LNCaP clone FGC (cell line): ENCODE results near the gene PTPRD.
A peak's percentile ranks its signal among the peaks of the same experiment; 100 is the strongest.

Experiments used
- DNase-seq: peaks from one replicate; pipeline ENCODE4 v3.0.0-alpha.2; 2011; ENCODE audit warnings: low read depth
- H3K4me3 ChIP-seq: 2 replicates; pipeline ENCODE4 v1.5.1; 2011; ENCODE audit warnings: mild to moderate bottlenecking, low read depth, low read length, control low read depth
- TF ChIP-seq, protein P1 (sequence below): IDR thresholded peaks from 2 replicates; pipeline ENCODE4 v1.5.1; 2012; ENCODE audit warnings: mild to moderate bottlenecking; ENCODE audit not compliant: control insufficient read depth, insufficient read depth; ENCODE audit errors: extremely low read depth

PTPRD gene

DNA sequence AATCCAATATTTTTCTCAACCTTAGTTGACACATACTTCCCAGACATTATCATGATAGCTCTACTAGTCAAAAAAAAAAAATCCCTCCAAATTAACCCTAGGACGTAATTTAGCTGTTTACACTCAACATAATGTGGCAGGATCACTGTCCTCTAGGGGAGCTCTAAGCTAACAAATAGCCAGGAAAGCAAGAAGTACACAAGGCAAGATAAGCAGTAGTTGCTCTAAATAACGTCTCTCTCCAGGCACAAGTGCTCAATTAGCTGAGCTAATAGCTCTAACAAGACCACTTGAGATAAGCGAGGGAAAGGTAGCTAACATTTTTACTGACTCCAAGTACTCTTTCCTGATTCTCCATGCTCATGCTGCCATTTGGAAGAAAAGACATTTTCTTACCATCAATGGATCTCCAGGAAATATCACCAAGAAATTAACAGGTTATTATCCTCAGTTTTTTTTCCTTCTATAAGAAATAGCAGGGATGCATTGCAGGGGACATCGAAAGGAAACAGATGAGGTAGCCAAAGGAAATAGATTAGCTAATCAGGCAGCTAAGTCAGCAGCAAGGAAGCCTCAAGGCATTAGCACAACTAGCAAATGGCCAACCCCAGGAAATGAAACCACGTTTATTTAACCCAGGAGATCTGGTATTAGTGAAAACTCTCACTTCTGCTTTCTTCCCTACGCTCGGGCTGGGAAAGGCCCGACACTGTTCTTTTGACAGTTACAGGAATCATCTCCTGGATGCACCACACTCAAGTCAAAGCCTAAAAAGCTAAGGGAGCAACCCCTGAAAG is 614.1 kb downstream of the PTPRD start:
- TF ChIP-seq, protein P1, sequence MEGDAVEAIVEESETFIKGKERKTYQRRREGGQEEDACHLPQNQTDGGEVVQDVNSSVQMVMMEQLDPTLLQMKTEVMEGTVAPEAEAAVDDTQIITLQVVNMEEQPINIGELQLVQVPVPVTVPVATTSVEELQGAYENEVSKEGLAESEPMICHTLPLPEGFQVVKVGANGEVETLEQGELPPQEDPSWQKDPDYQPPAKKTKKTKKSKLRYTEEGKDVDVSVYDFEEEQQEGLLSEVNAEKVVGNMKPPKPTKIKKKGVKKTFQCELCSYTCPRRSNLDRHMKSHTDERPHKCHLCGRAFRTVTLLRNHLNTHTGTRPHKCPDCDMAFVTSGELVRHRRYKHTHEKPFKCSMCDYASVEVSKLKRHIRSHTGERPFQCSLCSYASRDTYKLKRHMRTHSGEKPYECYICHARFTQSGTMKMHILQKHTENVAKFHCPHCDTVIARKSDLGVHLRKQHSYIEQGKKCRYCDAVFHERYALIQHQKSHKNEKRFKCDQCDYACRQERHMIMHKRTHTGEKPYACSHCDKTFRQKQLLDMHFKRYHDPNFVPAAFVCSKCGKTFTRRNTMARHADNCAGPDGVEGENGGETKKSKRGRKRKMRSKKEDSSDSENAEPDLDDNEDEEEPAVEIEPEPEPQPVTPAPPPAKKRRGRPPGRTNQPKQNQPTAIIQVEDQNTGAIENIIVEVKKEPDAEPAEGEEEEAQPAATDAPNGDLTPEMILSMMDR, result peak; percentile 56
- H3K4me3 ChIP-seq, result no peak overlapping the region
- DNase-seq, result no peak

GRCh38 chr9:9997585-9997984 is 615.2 kb downstream of the PTPRD start:
- TF ChIP-seq, protein P1, result no peak
- DNase-seq, result no peak
- H3K4me3 ChIP-seq, result no peak overlapping the region

- TF ChIP-seq, protein P1, result no peak
- H3K4me3 ChIP-seq, result no peak overlapping the region
- DNase-seq, result no peak
These were observed 616.5 kb downstream of the PTPRD start for GRCh38 chr9:9996259-9996658.

DNA sequence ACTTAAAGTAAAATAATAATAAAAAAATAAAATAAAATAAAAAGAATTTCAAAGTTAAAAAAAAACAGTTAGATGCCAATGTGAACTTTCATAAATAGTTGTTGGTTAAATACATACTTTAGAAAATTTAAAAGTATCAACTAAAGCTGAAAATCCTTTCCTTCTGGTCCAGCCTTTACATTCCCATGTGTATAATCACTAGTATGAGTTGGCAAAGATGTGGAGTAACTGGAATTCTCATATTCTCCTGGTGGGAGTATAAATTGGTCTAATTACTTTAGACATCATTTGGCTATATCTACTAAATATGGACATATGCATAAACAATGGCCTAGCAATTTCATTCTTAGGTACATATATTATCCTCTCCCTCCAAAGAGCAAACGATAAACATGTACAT is 619.9 kb downstream of the PTPRD start:
- no peak overlapping the region for H3K4me3 ChIP-seq
- no peak for DNase-seq

GRCh38 chr9:9973062-9973461 is 639.7 kb downstream of the PTPRD start:
- no peak overlapping the region for H3K4me3 ChIP-seq
- TF ChIP-seq, protein P1, result no peak
- DNase-seq, result no peak

More for the DNA sequence above, 619.9 kb downstream of the PTPRD start:
- TF ChIP-seq, protein P1, result no peak

- DNase-seq, result no peak
- TF ChIP-seq, protein P1, result no peak
- H3K4me3 ChIP-seq, result no peak overlapping the region
These were observed 642.3 kb downstream of the PTPRD start for GRCh38 chr9:9970514-9970913.

GRCh38 chr9:9963841-9964240 is 649.0 kb downstream of the PTPRD start:
- TF ChIP-seq, protein P1, result no peak

More at GRCh38 chr9:9963841-9964240, 649.0 kb downstream of the PTPRD start:
- DNase-seq, result no peak
- no peak overlapping the region for H3K4me3 ChIP-seq
